Activated CD4-positive, alpha-beta T cell treated with anti-CD3 and anti-CD28 coated beads, Interleukin-2, Interleukin-4, amounts not matched to agents 100 ng/mL and 50 ng/mL, durations not matched to agents 16 hours and 8 hours (primary cell): ENCODE data around the gene LRP5.

Source experiments
- DNase-seq: peaks from one replicate; pipeline ENCODE4 v3.0.0-alpha.2; 2020; ENCODE audit warnings: low spot score

The LRP5 gene

GRCh38 chr11:68371171-68372041 lies 59.0 kb downstream of the LRP5 start:
- no peak for DNase-seq

GRCh38 chr11:68372114-68372513 lies 59.7 kb downstream of the LRP5 start:
- no peak for DNase-seq

- no peak for DNase-seq
These were observed 60.2 kb downstream of the LRP5 start for GRCh38 chr11:68372625-68373024.

- DNase-seq, result no peak
These were observed 60.9 kb downstream of the LRP5 start for GRCh38 chr11:68373189-68373814.

- DNase-seq, result no peak
These were observed 61.6 kb downstream of the LRP5 start for GRCh38 chr11:68373815-68374501.

GRCh38 chr11:68374531-68374930 lies 62.1 kb downstream of the LRP5 start:
- no peak for DNase-seq

GRCh38 chr11:68375337-68375736 lies 62.9 kb downstream of the LRP5 start:
- DNase-seq, result no peak

- no peak for DNase-seq
These were observed 63.4 kb downstream of the LRP5 start for GRCh38 chr11:68375766-68376165.

- DNase-seq, result no peak
These were observed 65.0 kb downstream of the LRP5 start for GRCh38 chr11:68377389-68377795.

- no peak for DNase-seq
These were observed 66.8 kb downstream of the LRP5 start for GRCh38 chr11:68379206-68379605.

GRCh38 chr11:68380786-68381622 lies 68.6 kb downstream of the LRP5 start:
- no peak for DNase-seq

GRCh38 chr11:68381716-68382115 lies 69.3 kb downstream of the LRP5 start:
- no peak for DNase-seq

GRCh38 chr11:68382358-68382998 lies 70.1 kb downstream of the LRP5 start:
- no peak for DNase-seq

- peak; percentile 63 for DNase-seq
These were observed 71.6 kb downstream of the LRP5 start for GRCh38 chr11:68383976-68384501.

GRCh38 chr11:68384530-68385081 lies 72.2 kb downstream of the LRP5 start:
- no peak for DNase-seq

GRCh38 chr11:68385128-68385527 lies 72.7 kb downstream of the LRP5 start:
- DNase-seq, result no peak

GRCh38 chr11:68386331-68386978 lies 74.1 kb downstream of the LRP5 start:
- DNase-seq, result no peak

GRCh38 chr11:68387840-68388239 lies 75.4 kb downstream of the LRP5 start:
- DNase-seq, result no peak

GRCh38 chr11:68388595-68389198 lies 76.3 kb downstream of the LRP5 start:
- DNase-seq, result no peak

GRCh38 chr11:68390315-68390714 lies 77.9 kb downstream of the LRP5 start:
- no peak for DNase-seq
